H1 (cell line): ENCODE measurements around the gene PIGS. TPM values are rescaled to one million over a fixed set of nuclear protein-coding genes. Genes with fewer than 3 reads are reported as not detected.
A peak's percentile ranks its signal among the peaks of the same experiment; 100 is the strongest.

Experiments
- GABPA ChIP-seq: IDR thresholded peaks from 2 replicates; pipeline ENCODE4 v1.6.1; 2011; ENCODE audit warnings: mild to moderate bottlenecking, low read length, moderate library complexity, borderline replicate concordance; ENCODE audit not compliant: insufficient read depth
- PHF8 ChIP-seq: fragments of 200-600 bp; sonication (generic); conservative IDR thresholded peaks from 2 replicates; pipeline ENCODE4 v1.7.1; 2012; ENCODE audit warnings: low read depth, mild to moderate bottlenecking, inconsistent platforms, low read length, moderate library complexity
- POLR2AphosphoS5 ChIP-seq: IDR thresholded peaks from 2 replicates; pipeline ENCODE4 v1.6.1; 2011; ENCODE audit warnings: low read depth, low read length
- RBBP5 ChIP-seq: IDR thresholded peaks from 2 replicates; pipeline ENCODE4 v1.7.1; 2012; ENCODE audit warnings: low read depth, mild to moderate bottlenecking, inconsistent platforms, low read length, moderate library complexity, borderline replicate concordance
- SUZ12 ChIP-seq: fragments of 200-600 bp; sonication (generic); IDR thresholded peaks from 2 replicates; pipeline ENCODE4 v1.6.1; 2012; ENCODE audit warnings: mild to moderate bottlenecking, inconsistent platforms, low read length, moderate library complexity, mixed read lengths
- TAF7 ChIP-seq: optimal IDR thresholded peaks from 2 replicates; pipeline ENCODE3; 2011; ENCODE audit warnings: low read depth, mild to moderate bottlenecking, inconsistent platforms, low read length, moderate library complexity, borderline replicate concordance
- ZNF274 ChIP-seq: IDR thresholded peaks from 2 replicates; pipeline ENCODE4 v1.7.0; 2012; ENCODE audit warnings: low read length, borderline replicate concordance; ENCODE audit errors: extremely low read depth
- polyA plus RNA-seq, 7 experiments: library from polyadenylated mRNA; depleted of rRNA in 3 of 7; stranded (reverse) in 5 of 7; unstranded in 2 of 7; fragments of >200 nt in 5 of 7; fragments of 200-250 nt in 2 of 7; gene quantifications; 1 replicate in 5 of 7; 2 replicates in 1 of 7; 4 replicates in 1 of 7; pipeline versions ENCODE4 v1.2.1 to v1.2.3, GENCODE V29; 2011 to 2013; ENCODE audit warnings: missing spikeins in 2 of 7, mixed read lengths in 2 of 7
- total RNA-seq: library from RNA; stranded (reverse); fragmentation: NEBNext Ultra II Directional; extraction: Animal tissue kit (Norgen Biotek cat#: 25700); gene quantifications from 2 replicates; pipeline ENCODE4 v1.2.1, GENCODE V29; 2021
- TF ChIP-seq, protein P1 (sequence below): IDR thresholded peaks from 2 replicates; pipeline ENCODE4 v1.6.1; 2012; ENCODE audit warnings: low read length, inconsistent platforms

The PIGS gene
- total and polyA plus RNA-seq, 2 of the 8 experiments (the other 6 are each of a cell fraction or from before 2014, with no cell fraction given) = 44.3 to 50.6 TPM

GRCh38 chr17:28552176-28552999 is 18.9 kb downstream of the PIGS start, which contains the start of gene UNC119 (continued):
- TF ChIP-seq SUZ12 = no peak
- TF ChIP-seq TAF7 = peak; percentile 68
- TF ChIP-seq, protein P1, sequence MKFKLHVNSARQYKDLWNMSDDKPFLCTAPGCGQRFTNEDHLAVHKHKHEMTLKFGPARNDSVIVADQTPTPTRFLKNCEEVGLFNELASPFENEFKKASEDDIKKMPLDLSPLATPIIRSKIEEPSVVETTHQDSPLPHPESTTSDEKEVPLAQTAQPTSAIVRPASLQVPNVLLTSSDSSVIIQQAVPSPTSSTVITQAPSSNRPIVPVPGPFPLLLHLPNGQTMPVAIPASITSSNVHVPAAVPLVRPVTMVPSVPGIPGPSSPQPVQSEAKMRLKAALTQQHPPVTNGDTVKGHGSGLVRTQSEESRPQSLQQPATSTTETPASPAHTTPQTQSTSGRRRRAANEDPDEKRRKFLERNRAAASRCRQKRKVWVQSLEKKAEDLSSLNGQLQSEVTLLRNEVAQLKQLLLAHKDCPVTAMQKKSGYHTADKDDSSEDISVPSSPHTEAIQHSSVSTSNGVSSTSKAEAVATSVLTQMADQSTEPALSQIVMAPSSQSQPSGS = no peak
- TF ChIP-seq GABPA = 0 out of 2 replicates have a peak, but pooled peaks have one; percentile 34
- no peak for TF ChIP-seq POLR2AphosphoS5
- TF ChIP-seq PHF8 = peak; percentile 93
- no peak for TF ChIP-seq ZNF274
- 0 out of 2 replicates have a peak, but pooled peaks have one; percentile 66 for TF ChIP-seq RBBP5
